Stimulated activated CD4-positive, alpha-beta T cell treated with anti-CD3 and anti-CD28 coated beads, TNF-alpha, amount 100 ng/mL, for 4 hours (primary cell): ENCODE data around the gene ELAVL1.

Experiments used
- DNase-seq, 3 experiments: peaks; one replicate each; pipeline ENCODE4 v3.0.0-alpha.2; 2020; ENCODE audit warnings: low read depth in 3 of 3

Gene ELAVL1

DNA sequence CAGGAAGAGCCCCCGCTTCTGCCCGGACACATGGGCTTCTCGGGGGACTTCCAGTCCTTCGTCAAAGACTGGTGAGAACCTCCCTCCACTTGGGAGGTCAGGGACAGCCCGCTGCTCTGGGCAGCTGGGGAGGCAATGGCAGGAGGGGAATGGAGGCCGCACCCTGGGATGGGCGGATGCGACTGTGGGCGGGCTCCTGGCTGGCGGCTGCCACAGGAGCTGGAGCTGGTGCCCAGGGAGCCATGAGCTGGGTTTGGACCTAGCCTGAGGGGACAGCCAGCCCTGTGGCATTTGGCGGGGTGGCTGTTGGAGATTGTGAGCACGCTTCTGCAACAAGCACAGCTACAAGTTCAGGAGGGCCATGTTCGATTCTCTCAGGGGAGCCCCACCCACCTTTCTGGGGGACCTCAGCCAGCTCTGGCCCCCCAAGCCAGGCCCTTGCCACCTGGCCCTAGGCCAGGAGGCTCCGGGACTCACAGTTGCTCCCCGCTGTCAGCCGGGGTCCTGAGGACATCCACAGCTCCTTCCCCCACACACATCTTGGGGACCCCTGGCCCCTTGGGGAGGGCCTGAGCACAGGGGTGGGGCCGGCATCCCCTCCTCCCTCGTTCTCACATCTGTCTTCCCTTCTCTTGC lies 93.8 kb downstream of the ELAVL1 start:
- no peak for DNase-seq

GRCh38 chr19:7910321-7911161 lies 94.9 kb downstream of the ELAVL1 start:
- DNase-seq = no peak

DNA sequence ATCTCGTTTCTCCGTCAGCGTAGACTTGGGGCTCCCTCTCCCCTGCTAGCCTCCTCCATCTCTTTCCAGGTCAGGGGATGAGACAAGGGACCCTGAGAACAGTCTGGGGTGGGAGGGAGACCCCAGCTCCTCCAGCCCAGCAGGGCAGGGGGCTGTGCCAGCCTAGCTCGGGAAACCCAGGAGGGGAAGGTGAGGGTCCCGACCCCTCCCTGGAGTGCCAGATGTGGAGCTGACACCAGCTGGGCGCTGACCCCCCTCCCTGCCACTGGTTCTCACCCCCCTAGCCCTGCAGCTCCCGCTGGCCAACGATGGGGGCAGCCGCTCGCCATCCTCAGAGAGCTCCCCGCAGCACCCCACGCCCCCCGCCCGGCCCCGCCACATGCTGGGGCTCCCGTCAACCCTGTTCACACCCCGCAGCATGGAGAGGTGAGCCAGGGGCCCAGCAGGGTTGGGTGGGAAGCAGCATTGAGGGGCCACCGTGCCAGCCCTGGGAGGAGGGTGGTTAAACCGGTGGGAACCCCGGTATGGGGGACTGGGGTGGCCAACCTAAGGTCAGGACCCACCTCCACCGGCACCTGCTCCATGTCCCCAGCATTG lies 95.9 kb downstream of the ELAVL1 start:
- DNase-seq = no peak

- DNase-seq = no peak
These were observed 96.5 kb downstream of the ELAVL1 start for GRCh38 chr19:7908742-7909461.
